ENCODE results near the gene BCL7A.

Gene BCL7A

GRCh38 chr12:122079532-122080081 lies 57.9 kb downstream of the BCL7A start:
- Histone ChIP-seq H3K4me1 (ENCODE audit: control insufficient read depth, insufficient read depth, low read length, poor library complexity, severe bottlenecking) (peaks cover 22% of the 10 kb centered on the region), H3K36me3 (ENCODE audit: control insufficient read depth, insufficient read depth, low read length) (peaks cover 20% of the 10 kb centered on the region), H3K27ac (ENCODE audit: low read depth, low read length, severe bottlenecking) (no peak overlapping the region), H3K9me3 (ENCODE audit: control insufficient read depth, low read length) (no peaks in the 10 kb centered on the region), H3K4me3 (ENCODE audit: extremely low read depth, insufficient read depth, low read length, poor library complexity, severe bottlenecking) (peak overlapping the region; percentile 60)
- 0 to 8% methylated on average over 3 to 9 of the region's 13 CpGs for WGBS, 2 experiments (ENCODE audit: insufficient coverage in 2 of 2)

GRCh38 chr12:122080149-122081082 lies 58.7 kb downstream of the BCL7A start:
- Histone ChIP-seq H3K4me1 (ENCODE audit: control insufficient read depth, insufficient read depth, low read length, poor library complexity, severe bottlenecking) (peaks cover 22% of the 10 kb centered on the region), H3K36me3 (ENCODE audit: control insufficient read depth, insufficient read depth, low read length) (peaks cover 27% of the 10 kb centered on the region), H3K4me3 (ENCODE audit: extremely low read depth, insufficient read depth, low read length, poor library complexity, severe bottlenecking) (peak overlapping the region; percentile 60), H3K27ac (ENCODE audit: low read depth, low read length, severe bottlenecking) (peak overlapping the region; percentile 53), H3K9me3 (ENCODE audit: control insufficient read depth, low read length) (no peaks in the 10 kb centered on the region)
- WGBS, 2 experiments (ENCODE audit: insufficient coverage in 2 of 2), result 22 to 28% methylated on average over 8 to 10 of the region's 18 CpGs

- H3K4me3 ChIP-seq (ENCODE audit: extremely low read depth, insufficient read depth, low read length, poor library complexity, severe bottlenecking), result peak overlapping the region; percentile 60
- H3K36me3 ChIP-seq (ENCODE audit: control insufficient read depth, insufficient read depth, low read length), result peaks cover 35% of the 10 kb centered on the region
- peak overlapping the region; percentile 69 for H3K27ac ChIP-seq (ENCODE audit: low read depth, low read length, severe bottlenecking)
- 91% methylated on average over 5 to 8 of the region's 9 CpGs for WGBS, 2 experiments (ENCODE audit: insufficient coverage in 2 of 2)
- no peaks in the 10 kb centered on the region for H3K9me3 ChIP-seq (ENCODE audit: control insufficient read depth, low read length)
- H3K4me1 ChIP-seq (ENCODE audit: control insufficient read depth, insufficient read depth, low read length, poor library complexity, severe bottlenecking), result peaks cover 22% of the 10 kb centered on the region
Measured at GRCh38 chr12:122081083-122081696, 59.5 kb downstream of the BCL7A start.

GRCh38 chr12:122081697-122082221 lies 60.1 kb downstream of the BCL7A start:
- 64 to 65% methylated on average over 5 to 7 of the region's 7 CpGs for WGBS, 2 experiments (ENCODE audit: insufficient coverage in 2 of 2)
- Histone ChIP-seq H3K36me3 (ENCODE audit: control insufficient read depth, insufficient read depth, low read length) (peaks cover 39% of the 10 kb centered on the region), H3K27ac (ENCODE audit: low read depth, low read length, severe bottlenecking) (peak overlapping the region; percentile 69), H3K9me3 (ENCODE audit: control insufficient read depth, low read length) (no peaks in the 10 kb centered on the region), H3K4me3 (ENCODE audit: extremely low read depth, insufficient read depth, low read length, poor library complexity, severe bottlenecking) (peak overlapping the region; percentile 8), H3K4me1 (ENCODE audit: control insufficient read depth, insufficient read depth, low read length, poor library complexity, severe bottlenecking) (peaks cover 22% of the 10 kb centered on the region)

- no peaks in the 10 kb centered on the region for H3K9me3 ChIP-seq (ENCODE audit: control insufficient read depth, low read length)
- peak overlapping the region; percentile 69 for H3K27ac ChIP-seq (ENCODE audit: low read depth, low read length, severe bottlenecking)
- H3K4me1 ChIP-seq (ENCODE audit: control insufficient read depth, insufficient read depth, low read length, poor library complexity, severe bottlenecking), result peaks cover 22% of the 10 kb centered on the region
- no peak overlapping the region for H3K4me3 ChIP-seq (ENCODE audit: extremely low read depth, insufficient read depth, low read length, poor library complexity, severe bottlenecking)
- WGBS, 2 experiments (ENCODE audit: insufficient coverage in 2 of 2), result 90 to 93% methylated on average over 4 to 5 of the region's 6 CpGs
- peaks cover 42% of the 10 kb centered on the region for H3K36me3 ChIP-seq (ENCODE audit: control insufficient read depth, insufficient read depth, low read length)
Measured at GRCh38 chr12:122082621-122083356, 61.1 kb downstream of the BCL7A start.

GRCh38 chr12:122084857-122085405 lies 63.2 kb downstream of the BCL7A start:
- H3K36me3 ChIP-seq (ENCODE audit: control insufficient read depth, insufficient read depth, low read length), result peaks cover 51% of the 10 kb centered on the region
- WGBS, 2 experiments (ENCODE audit: insufficient coverage in 2 of 2), result 85 to 96% methylated on average over 11 to 12 of the region's 13 CpGs
- no peaks in the 10 kb centered on the region for H3K9me3 ChIP-seq (ENCODE audit: control insufficient read depth, low read length)
- H3K4me1 ChIP-seq (ENCODE audit: control insufficient read depth, insufficient read depth, low read length, poor library complexity, severe bottlenecking), result peaks cover 22% of the 10 kb centered on the region
- no peak overlapping the region for H3K4me3 ChIP-seq (ENCODE audit: extremely low read depth, insufficient read depth, low read length, poor library complexity, severe bottlenecking)
- H3K27ac ChIP-seq (ENCODE audit: low read depth, low read length, severe bottlenecking), result no peak overlapping the region

- WGBS, 2 experiments (ENCODE audit: insufficient coverage in 2 of 2), result 100% methylated on average over 2 to 5 of the region's 5 CpGs
- Histone ChIP-seq H3K9me3 (ENCODE audit: control insufficient read depth, low read length) (no peaks in the 10 kb centered on the region), H3K4me3 (ENCODE audit: extremely low read depth, insufficient read depth, low read length, poor library complexity, severe bottlenecking) (no peak overlapping the region), H3K27ac (ENCODE audit: low read depth, low read length, severe bottlenecking) (no peak overlapping the region), H3K36me3 (ENCODE audit: control insufficient read depth, insufficient read depth, low read length) (peaks cover 51% of the 10 kb centered on the region), H3K4me1 (ENCODE audit: control insufficient read depth, insufficient read depth, low read length, poor library complexity, severe bottlenecking) (peaks cover 21% of the 10 kb centered on the region)
Measured at GRCh38 chr12:122085591-122085990, 63.9 kb downstream of the BCL7A start.

GRCh38 chr12:122086116-122086515 lies 64.4 kb downstream of the BCL7A start:
- no peak overlapping the region for H3K27ac ChIP-seq (ENCODE audit: low read depth, low read length, severe bottlenecking)
- H3K36me3 ChIP-seq (ENCODE audit: control insufficient read depth, insufficient read depth, low read length), result peaks cover 51% of the 10 kb centered on the region
- H3K4me1 ChIP-seq (ENCODE audit: control insufficient read depth, insufficient read depth, low read length, poor library complexity, severe bottlenecking), result peaks cover 16% of the 10 kb centered on the region
- WGBS, 2 experiments (ENCODE audit: insufficient coverage in 2 of 2), result 99 to 100% methylated on average over 5 to 7 of the region's 8 CpGs
- H3K4me3 ChIP-seq (ENCODE audit: extremely low read depth, insufficient read depth, low read length, poor library complexity, severe bottlenecking), result no peak overlapping the region
- H3K9me3 ChIP-seq (ENCODE audit: control insufficient read depth, low read length), result no peaks in the 10 kb centered on the region

GRCh38 chr12:122086641-122087285 lies 65.1 kb downstream of the BCL7A start:
- Histone ChIP-seq H3K4me1 (ENCODE audit: control insufficient read depth, insufficient read depth, low read length, poor library complexity, severe bottlenecking) (peaks cover 9% of the 10 kb centered on the region), H3K27ac (ENCODE audit: low read depth, low read length, severe bottlenecking) (no peak overlapping the region), H3K36me3 (ENCODE audit: control insufficient read depth, insufficient read depth, low read length) (peaks cover 51% of the 10 kb centered on the region), H3K9me3 (ENCODE audit: control insufficient read depth, low read length) (no peaks in the 10 kb centered on the region), H3K4me3 (ENCODE audit: extremely low read depth, insufficient read depth, low read length, poor library complexity, severe bottlenecking) (no peak overlapping the region)
- 94 to 98% methylated on average over 16 to 17 of the region's 18 CpGs for WGBS, 2 experiments (ENCODE audit: insufficient coverage in 2 of 2)
